ENCODE data around the gene FAM81A.
"Not testable (repeated sequence)": the region's sequence is repeated elsewhere in the genome, so short reads cannot be mapped to it uniquely, and the experiment has no call there.

FAM81A gene

DNA sequence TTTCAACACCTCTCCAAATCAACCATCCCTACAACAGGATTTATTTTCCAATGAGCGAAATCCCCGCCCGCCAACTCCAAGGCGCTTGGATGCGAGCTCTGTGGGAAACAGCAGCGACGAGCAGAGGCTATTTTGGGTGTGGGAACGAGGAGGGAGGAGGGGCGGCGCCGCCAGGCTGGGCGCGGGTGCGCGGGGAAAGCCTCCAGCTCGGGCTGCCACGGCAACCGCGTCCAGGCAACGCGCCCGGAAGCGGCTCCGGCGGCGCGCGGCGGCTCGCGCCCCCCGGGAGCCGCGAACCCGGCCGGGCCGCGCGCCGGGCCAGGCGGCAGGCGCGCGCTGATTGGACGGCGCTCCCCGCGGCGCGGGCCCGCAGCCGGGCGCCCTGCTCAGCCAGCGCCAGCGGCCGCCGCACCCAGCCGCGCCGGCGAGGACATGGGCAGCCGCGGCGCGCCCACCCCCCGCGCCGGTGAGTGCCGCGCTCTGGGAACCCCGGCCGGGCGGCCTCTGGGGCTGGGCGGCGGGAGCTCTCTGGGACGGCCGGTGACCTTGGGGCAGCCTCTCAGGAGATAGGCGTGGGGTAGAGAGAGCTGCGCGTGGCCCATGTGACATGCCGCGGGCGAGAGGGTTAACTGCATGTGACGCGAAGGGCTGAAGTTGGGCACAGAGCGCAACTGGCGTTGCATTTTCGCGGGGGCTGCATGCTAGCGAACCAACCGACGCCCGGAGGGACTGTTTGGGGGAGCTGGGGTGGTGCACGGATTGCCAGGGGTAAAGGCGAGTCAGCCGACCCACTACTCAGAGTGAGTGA is at the start of gene FAM81A:
Gene FAM81A, plus strand, starts transcription at position 370 of the 808 bp plus-strand sequence. CDS start 20,441 bp downstream, outside the sequence.
- peak in 1 of 2 experiments; percentile 20 for DNase-seq

DNA sequence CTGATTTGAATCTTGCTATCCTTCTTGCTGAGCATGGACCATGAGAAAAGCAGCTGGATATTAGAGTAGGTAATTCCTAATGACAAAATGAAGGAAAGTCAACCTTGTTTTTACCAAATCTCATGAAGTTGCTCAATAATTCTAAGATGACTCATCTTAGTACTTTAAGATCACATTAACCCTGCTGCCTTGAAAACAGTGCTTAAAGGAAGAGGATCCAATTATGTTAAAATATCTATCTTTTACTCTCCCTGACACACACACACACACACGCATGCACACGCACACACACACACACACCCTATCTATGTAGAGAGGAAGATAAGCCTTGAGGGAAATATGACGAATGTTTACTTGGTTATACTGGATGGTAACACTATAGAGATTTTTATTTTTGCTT is 49.3 kb upstream of the FAM81A start:
- DNase-seq, result no peak

DNA sequence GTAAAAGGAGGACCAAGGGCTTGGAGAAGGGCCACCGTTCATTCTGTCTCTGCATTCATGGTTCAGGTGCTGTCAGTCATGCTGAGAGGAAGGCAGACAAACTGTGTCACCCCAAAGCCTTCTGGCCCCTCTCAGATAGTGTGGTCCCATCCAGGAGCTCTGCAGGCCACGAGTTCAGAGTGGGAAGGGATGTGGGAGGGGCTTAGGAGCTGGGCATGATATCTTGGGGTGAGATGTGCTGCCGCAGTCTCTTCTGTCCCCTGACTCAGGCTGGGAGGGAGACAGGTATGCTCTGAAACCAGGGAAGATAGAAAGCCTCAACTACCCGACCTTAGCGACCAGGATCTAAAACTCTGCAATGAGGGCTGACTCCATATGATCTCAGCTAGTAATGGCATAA is 45.7 kb upstream of the FAM81A start:
- DNase-seq, result no peak

DNA sequence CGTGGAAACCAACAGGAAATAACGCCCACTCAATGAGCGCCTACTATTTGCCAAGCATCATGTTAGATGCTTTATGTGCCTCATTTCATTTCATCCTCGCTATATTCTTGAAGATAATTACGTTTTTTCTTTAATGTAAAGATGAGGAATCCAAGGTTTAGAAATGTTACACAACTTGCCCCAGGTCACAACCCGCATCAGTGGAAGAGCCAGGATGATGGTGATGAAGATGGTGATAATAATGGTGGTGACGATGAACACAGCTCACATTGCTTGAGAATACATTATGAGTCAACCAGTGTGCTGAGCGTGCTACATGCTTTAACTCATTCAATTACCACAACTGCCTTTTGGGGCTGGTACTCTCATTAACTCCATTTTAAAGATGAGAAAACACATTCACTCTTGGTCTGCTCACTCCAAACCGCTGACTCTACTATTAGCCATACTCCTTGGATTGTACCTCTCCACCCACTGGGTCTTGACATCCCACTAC is 43.8 kb upstream of the FAM81A start:
- DNase-seq, result no peak

DNA sequence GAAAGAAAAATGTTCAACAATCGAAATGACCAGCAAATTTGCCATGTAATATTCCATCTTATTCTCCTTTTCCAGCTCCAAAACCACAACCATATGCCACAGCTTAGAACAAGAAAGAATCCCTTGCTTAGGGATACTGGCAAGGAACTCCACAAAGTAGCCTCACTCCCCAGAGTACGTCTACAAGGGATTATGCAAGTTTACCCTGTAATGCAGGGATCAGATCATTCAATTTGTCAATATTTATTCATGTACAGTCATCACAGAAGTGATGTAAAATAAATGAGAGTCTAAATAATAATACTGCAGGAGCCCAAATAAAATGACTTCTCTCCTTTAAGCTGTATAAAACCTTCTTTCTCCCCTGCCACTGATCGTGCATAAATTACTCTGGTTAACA is 41.8 kb upstream of the FAM81A start:
- no peak for DNase-seq

DNA sequence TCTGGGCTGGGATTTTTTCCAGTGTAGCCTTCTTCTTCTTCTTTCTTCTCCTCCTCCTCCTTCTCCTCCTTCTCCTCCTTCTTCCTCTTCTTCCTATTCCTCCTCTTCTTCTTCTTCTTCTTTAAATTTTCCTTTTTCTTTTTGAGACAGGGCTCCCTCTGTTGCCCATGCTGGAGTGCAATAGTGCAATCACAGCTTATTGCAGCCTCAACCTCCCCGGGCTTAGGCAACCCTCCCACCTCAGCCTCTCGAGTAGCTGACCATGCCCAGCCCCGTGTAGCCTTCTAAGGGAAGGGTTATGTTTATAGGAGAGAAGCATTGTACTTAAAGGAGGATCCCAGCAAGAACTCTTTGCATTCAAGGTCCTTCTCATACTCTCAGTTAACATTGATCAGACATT is 41.3 kb upstream of the FAM81A start:
- no peak for DNase-seq

DNA sequence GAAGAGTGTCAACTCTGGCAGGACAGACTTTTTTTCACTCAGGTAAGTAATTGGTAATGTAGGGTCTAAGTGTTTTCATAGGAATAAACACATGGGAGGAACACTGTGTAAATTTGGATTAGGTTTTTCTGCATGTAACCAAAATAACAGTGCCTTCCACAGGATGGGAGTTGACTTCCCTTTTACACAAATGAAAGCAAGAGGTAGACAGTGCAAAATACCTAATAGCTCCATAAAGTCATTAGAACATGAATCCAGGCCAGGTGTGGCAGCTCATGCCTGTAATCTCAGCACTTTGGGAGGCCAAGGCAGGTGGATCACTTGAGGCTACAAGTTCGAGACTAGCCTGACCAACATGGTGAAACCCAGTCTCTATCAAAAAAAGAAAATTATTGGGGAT is 39.8 kb upstream of the FAM81A start:
- no peak for DNase-seq

DNA sequence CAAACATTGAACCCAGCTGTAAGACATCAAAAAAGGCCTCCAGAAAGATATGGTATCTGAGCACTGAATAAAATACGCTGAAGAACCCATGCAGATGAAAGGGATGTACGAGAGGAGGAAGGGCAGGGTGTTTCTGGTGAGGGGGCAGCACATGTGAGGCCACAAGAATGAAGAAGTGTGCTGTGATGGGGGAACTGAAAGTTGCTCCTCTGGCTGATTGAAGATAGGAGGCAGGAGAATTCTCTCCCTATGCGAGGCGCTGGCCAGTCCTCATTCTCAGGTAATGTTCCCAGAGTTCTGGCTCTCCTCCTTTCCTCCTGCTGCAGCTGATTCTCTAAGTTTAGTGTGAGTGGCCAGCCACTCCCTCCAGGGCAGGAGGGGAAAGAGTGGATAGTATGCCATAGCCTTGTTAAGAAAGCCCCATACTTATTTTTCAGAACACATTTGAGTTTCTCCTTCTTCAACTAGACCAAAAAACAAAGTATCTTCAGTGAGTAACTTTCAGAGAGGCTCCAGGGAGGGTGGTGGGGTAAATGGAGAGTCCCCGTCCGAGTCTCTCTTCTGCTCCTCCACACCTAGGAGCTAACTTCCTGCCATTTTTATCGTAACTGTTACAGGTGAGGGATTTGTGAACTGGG is 38.4 kb upstream of the FAM81A start:
- no peak for DNase-seq

DNA sequence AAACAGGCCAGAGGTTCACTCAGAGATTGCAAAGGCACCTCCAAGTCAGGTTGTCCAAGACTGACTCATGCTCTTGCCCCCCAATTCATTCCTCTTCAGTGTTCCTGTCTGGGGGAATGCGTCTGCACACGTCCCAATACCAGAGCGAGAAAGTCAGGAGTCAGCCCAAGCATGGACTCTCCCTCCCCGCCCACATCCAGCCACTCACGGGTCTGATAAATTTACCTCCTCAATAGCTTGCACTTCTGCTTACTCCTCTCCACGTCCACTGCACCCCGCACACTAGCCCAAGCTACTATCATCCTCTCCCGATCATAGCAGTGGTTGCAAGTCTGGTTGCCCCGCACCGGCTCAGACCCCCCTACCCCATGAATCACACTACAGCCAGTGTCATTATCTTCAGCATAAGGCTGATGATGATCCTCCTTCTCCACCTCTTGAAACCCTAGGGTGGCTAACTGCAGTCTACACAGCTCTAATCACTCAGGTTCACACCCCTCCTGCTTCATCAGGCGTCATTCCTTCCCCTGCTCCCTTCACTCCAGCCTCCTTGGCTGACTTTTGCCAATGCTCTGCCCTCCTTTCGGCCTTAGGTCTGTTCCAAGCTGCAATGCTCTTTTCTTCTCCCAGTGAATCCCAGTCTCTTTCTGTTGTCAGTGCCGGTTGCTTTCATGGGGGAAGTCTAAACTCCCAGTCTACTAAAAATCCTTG is 37.7 kb upstream of the FAM81A start:
- DNase-seq, result no peak

DNA sequence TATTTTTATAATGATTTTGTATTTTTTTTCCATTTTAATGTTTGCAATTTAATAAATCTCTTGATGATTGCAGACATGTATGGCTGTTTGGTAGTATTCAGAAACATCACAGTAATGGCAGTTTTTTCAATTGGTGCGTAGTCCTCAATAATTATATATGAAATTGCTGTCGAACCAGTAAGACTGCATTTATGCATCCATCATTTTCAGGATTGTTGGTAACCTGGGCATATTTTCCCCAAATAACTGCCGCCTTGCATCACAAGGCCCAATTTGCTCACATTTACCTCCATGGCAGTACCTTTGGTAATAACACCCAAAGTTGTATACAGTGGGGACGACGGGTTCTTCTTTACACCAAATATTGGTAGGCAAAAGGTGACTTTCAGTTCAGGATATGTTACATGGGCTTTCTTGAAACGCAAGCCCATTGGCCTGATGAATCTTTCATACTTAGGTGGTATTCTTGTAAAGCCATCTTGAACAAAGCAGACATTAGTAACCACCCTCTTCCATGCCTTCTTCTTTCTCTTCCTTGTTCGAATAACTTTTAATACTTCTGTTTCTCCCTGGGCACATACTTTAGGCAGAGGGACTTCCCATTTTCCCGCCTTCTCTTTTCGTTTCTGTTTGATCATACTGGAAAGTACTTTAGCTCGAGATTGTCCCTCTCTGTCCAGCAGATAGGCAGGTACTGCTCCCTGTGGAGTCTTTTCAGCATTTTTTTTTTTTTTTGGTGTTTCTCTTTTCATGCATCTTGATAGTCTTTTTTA is 36.7 kb upstream of the FAM81A start:
- not testable (repeated sequence) for DNase-seq

DNA sequence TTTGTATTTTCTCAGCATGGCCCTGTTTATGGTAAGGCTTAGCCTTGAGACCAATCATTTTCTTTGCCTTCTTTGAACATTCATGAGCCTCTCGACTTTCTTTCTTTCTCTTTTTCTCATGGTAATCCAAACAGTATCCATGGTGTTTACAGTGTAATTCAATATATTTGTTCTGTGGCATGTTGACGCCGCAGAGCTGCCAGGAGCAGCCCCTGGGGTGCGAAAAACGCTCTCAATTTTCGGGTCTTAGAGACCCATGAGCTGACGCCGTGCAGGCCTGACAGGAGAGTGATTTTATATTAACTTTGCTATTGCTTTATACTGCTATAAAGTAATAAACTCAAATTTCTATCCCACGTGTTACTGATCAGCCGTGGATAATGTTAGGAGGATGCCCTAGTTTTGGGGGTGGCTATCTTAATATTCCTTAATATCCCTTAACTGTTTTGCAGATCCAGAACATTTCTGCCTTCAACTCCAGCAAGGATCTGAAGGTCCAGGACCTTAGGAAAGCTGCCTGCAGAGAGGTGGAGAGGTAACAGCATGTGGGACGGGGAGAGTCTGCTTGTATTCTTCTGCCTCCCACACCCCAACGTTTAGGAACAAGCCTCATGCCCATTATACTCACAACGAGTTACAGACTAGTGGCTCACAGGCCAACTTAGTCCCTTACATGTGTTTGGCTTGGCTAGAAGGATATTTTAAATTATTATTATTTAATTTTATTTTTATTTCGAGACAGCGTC is 36.0 kb upstream of the FAM81A start:
- no peak for DNase-seq

DNA sequence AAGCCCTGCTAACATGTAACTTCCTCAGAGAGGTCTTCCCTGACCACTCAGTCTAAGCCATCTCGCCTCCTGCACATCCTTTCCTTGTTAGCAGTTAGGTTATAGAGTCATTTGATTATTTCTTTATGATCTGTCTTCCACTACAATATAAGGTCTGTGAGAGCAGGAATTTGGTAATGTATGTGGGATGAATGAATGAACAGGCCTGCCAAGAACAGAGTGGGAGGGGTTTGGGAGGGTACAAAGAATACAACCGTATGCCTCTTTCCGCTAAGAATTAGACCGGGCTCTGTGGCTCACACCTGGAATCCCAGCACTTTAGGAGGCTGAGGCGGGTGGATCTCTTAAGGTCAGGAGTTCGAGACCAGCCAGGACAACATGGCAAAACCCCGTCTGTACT is 32.9 kb upstream of the FAM81A start:
- DNase-seq, result no peak

DNA sequence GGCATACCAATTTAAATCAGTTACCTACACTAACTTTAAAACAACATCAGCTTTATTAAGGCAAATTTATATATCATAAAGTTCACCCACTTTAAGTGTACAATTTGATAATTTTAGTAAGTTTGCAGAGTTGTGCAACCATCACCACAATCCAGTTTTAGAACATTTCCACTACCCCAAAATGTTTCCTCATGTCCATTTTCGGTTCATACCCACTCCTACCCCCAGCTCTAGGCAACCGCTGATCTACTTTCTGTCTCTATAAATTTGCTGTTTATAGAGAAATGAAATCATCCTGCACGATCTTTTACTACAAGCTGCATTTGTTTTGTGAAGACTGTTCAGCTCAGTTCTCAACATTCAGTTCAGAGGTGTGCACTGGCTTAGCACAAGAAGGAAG is 31.5 kb upstream of the FAM81A start:
- DNase-seq, result no peak

DNA sequence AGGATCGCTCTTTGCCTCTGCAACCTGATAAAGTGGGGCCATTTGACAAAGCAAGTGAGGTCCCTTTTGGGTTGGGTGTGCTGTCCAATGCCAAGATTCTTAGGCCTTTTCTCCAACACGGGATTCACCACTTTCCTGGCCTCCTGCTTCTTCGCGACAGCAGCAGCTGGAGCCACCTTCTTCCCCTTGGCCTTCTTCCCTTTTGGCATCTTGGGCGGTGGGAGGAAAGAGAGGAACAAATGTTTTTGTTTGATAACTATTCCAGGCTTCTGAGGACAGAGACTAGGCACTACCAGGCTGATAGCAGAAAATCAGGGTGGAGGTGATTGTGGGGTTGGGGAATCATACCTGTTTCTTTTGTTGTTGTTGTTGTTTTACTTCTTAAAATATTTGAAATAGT is 30.0 kb upstream of the FAM81A start:
- no peak for DNase-seq

DNA sequence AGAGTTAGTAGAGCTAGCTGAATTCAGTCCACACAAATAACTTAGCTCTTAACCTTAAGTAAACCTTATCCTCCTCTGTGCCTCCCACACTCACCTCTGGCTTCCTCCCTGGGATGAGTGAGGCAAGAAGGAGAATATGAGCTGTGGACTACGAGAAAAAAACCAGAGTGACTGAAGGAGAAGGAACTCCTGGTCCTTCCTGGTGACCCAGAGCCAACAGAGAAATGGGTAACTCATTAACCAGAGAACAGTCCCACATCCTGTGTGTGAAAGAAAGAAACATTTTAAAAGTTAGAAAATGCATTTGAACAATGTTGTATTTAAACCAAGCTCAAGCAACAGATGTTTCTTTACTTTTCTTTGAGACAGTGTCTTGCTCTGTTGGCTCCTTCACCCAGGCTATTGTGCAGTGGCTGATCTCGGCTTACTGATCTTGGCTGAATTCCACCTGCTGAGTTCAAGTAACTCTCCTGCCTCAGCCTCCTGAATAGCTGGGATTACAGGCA is 27.5 kb upstream of the FAM81A start:
- DNase-seq, result no peak

DNA sequence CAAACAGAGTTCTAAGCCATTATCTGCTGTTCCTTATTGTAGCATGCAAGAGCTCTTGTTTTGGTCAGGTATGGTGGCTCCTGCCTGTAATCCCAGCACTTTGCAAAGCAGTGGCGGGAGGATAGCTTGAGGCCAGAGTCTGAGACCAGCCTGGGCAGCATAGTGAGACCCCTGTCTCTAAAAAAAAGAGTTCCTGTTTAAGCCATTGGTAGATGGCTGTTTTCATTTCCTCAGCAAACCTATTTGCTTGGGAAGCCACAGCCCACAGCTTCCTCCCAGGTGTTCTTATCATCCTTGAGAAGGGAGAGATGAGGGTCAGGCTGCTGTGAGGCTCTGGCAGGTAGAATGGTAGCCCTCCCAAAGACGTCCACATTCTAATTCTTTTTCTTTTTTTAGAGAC is 24.4 kb upstream of the FAM81A start:
- DNase-seq, result no peak

DNA sequence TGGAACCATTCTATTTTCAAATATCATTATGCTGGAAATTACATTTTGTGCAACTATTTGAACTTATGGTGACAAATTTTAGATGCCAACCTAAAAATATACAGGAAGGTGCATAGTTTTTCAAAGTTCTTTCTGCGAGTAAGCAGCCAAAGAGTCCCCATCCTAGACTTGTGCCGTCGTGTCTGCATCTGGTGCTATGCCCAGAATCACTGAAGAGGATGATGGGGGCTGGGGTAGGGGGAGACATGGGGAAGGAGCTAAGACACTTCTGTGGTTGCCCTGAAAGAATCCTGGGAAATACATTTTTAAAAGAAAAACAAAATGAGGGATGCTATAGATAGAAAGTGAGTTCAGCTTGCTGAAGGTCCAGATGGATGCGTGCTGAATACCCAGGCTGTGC is 21.2 kb upstream of the FAM81A start:
- no peak for DNase-seq

DNA sequence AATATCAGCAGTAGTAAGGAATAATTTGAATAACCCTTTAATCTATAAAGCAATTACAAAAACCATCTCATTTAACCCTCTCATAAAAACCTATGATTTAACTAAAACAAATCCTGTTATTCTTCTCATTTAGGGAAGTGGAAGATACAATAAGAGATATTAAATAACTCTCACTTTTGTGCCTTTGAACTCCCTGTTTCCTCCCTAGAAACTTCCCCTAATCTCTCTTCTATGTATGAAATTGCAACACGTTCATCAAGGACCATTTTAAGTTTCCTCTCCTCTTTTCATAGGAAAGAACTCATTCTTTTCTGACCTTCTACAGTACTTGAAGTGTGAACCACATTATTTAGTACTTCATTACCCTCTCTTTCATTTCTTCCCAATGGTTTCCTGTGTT is 18.8 kb upstream of the FAM81A start:
- DNase-seq, result no peak

DNA sequence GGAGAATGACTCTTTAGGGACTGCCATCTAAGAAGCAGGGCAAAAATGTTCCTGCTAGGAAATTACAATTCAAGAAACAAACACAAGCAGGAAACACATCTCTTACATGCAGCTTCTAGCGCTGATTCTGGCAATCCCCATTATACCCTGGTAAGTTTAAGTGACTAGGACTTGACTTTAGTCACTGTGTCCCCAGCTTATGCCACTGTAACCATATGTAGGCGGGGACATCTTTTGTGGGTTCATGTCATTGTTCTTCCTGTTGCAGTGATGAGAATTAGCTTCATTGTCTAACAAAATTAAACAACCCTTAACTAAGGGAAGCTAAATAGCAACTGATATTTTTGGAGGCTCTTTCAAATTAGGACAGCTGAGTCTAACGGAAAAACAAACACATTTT is 17.9 kb upstream of the FAM81A start:
- no peak for DNase-seq

DNA sequence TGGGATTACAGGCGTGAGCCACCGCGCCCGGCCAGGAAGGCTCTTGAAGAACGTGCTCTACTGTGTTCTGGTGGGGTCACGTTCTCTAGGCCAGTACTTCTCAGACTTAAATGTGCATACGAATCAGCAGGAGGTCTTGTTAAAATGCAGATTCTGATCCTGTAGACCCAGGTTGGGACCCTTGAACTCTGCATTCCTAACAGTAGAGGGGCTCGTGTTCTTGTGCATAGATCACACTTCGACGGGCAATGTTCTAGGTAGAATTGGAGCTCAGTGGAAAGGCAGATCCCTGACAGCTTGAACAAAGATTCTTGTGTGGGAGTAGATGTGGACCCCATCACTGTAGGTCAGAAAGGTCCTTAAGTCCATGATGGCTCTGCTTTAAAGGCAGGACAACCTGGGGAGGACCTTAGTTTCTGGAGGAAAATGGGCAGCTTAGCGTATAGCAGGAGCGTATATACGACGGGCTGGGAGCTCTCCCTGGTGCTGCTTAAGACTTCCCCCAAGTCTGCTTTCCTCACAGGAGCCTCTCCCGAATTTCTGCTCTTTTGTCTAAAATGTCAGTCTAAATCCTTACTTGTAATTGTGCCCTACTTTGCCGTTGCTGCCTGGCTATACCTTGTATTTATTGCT is 16.9 kb upstream of the FAM81A start:
- no peak for DNase-seq

DNA sequence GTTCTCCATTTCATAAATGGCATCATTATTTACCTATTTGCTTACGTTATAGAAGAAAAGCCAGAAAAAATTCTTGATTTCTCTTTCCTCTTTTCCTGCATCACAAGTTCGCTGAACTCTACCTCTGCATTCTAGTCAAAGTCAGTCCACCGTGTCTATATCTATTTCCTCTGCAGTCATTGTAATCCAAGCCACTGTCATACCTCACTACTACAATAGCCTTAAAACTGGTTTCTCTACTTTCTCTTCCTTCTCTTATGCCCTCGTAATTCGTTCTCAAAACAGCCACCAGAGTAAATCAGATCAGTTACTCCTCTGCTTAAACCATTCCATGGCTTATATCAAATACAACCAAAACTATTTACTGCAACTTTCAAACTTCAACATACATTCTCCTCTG is 13.4 kb upstream of the FAM81A start:
- DNase-seq, result no peak

DNA sequence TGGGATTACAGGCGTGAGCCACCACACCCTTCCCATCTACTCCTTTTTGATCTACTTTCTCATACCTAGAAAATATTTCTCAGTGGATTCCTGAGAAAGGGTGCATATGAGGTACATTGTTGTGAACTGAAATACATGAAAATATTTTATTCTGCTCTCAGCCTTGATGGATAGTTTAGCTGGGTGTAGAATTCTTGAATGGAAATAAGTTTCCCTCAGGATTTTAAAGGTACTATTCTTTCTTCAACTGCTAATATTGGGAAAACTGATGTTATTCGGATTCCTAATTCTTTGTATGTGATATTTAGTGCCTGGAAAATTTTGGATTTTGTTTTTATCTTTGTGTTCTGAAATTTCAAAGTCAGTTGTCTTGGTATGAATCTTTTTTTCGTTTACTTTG is 9.1 kb upstream of the FAM81A start:
- not testable (repeated sequence) for DNase-seq
